NCI-H187 treated with DMSO at 0.1 percent for 48 hours (cell line): ENCODE measurements around the gene PIRT.

Experiments
- DNase-seq: peaks from one replicate; lab custom pipeline; 2025; lab: John Stamatoyannopoulos, UW

PIRT gene

DNA sequence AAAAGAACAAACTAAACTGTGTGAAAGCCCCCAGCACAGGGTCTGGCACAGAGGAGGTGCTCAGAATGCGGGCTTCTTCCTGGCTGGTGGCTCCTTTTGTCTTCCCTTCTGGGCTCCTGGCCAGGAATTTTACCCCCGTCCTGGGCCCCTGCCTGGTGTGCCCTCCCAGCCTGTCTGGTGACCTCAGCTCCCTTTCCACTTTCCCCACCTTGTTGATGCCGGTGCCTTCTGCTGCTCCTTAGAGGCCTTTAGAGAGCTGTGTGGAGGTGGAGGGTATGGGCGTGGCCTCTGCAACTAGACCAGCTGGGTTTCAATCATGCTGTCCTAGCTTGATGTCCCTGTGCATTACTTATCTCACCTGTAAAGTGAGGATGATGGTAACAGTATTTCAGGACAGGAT is 16.8 kb downstream of the PIRT start:
- no peak for DNase-seq

GRCh38 chr17:10815319-10815718 is 22.6 kb downstream of the PIRT start:
- DNase-seq: no peak

DNA sequence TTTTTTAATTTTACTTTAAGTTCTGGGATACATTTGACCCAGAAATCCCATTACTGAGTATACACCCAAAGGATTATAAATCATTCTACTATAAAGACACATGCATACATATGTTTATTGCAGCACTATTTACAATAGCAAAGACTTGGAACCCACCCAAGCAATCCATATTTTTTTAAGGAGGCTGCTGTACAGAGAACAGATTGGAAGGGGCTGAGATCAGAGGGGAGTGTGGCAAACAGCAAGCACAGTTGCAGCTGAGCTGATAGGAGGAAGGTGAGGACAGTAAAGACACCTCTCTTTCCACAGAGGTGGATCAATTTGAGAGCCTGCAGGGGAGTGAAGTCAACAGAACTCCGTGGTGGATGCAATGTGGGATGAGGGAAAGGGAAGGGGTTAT is 23.8 kb downstream of the PIRT start:
- no peak for DNase-seq

- no peak for DNase-seq
These were observed 25.2 kb downstream of the PIRT start for GRCh38 chr17:10812674-10813073.

GRCh38 chr17:10809605-10810004 is 28.3 kb downstream of the PIRT start:
- DNase-seq: no peak

- no peak for DNase-seq
These were observed 30.2 kb downstream of the PIRT start for GRCh38 chr17:10807704-10808128.

DNA sequence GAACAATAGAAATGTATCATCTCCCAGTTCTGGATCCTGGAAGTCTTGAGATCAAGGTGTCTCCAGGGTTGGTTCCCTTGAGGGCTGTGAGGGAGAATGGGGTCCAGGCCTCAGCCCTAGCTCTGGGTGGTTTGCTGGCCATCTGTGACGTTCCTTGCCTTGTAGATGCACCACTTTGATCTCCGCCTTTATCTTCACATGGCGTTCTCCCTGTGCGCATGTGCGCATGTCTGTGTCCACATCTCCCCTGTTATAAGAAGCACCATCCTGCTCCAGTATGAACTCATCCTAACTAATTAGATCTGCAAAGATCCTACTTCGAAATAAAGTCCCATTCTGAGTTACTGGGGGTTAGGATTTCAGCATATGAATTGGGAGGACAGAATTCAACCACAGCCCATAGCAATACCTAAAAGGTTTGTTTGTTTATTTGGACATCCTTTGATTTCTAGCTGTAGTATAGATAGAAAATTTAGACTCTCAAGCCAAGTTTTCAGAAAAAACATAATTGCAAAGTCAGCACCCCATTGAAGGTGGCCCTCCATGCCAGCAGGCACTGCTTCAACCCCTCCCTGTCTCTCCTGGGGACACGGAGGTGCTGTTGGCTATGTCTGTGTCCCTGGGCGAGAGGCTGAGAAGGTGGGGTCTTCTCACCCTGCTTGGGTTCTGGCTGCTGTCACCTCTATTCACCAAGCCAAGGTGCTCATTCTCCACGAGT is 31.2 kb downstream of the PIRT start:
- no peak for DNase-seq

DNA sequence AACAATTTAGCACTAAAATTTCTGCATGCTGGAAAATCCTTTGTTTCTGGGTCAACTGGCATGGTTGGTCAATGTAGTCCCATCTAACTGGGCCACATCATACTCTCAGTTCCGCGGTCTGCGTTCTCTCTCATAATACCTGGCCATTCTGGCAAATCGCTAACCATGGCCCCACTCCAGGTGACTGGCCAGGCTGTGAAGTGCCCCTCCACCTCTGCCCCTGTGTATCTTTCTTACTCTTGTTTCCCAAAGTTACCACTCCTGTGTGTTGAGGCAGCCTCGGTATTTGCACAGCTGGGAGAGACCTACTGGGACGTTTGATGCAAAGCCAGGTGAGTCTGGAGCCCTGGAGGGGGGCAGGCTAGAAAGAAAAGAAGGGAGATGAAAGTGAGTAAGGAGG is 32.0 kb downstream of the PIRT start:
- no peak for DNase-seq

GRCh38 chr17:10804546-10804945 is 33.3 kb downstream of the PIRT start:
- no peak for DNase-seq

GRCh38 chr17:10803830-10804475 is 33.9 kb downstream of the PIRT start, which contains the start of gene TMEM238L:
Gene TMEM238L, minus strand, starts transcription at chr17:10804099. Its CDS starts 136 bp downstream, at chr17:10803963.
- DNase-seq: no peak

DNA sequence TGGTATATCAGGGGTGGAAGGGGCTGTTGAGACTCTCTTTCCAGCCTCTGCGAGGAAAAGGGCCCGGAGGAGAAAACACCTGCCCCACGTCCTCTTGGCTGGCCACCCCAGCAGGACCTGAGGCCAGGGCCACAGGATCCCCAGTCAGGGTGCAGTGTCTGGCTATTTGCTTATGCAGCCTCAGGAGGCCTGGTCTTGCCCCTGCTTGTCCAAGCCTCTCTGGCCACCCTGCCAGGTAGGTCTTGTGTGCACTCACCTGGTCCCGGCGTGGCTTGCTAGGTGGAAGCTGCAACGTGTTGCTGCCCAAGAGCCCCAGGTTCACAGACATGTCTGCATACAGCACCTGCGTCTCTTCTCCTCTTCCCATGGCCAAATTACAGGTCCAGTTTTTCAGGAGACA is 34.5 kb downstream of the PIRT start:
- DNase-seq: no peak

DNA sequence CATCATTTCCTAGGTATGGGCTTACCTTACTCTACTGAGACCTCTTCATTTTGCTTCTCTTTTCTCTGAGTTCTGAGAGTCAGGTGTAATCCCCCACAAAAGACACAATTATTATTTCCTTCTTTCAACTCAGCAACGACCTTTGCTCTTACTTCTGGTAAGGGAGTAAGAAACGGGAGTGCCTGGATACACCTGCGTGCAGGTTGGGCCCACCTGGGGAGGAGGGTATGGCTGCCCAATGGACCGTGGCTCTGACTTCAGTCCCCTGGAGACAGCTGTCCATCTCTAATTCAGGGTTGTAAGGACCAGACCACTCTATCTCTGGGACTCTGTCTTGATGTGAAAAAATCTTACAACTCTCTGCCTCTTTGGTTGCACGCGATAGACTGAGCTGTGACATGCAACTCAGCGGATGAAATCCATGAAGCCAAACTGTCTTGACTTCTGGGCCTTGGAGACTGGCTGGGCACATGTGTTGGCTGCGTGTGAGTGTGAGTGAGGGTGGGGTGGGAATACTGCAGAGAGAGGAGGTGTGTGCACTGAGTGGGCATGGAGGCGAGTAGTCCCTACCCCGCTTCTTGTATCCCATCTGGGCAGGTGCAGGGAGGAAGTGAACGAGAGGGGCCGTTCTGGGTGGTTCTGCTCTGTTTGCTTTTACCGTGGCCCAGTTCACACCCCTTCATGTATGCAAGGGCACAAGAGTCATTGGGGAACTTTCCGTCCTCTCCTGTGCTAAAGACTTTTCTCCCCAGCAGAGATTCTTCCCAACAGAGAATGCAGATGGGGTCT is 35.2 kb downstream of the PIRT start:
- DNase-seq: no peak

GRCh38 chr17:10799407-10799806 is 38.5 kb downstream of the PIRT start:
- no peak for DNase-seq

DNA sequence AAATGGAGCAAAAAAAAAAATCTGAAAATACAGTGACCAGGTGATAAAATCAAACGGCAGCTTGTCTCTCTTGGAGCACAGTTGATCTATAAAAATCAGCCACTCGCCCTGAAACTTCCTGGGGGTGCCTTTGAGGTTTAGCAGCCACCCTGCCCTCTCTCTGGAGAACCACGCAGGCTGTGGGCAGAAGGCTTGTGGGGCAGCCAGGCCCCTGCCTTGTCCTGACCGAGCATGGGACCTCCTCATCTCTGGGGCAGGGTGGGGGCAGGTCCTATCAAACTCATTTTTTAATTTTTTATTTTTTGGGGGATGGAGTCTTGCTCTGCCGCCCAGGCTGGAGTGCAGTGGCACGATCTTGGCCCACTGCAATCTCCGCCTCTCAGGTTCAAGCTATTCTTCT is 39.0 kb downstream of the PIRT start:
- no peak for DNase-seq

DNA sequence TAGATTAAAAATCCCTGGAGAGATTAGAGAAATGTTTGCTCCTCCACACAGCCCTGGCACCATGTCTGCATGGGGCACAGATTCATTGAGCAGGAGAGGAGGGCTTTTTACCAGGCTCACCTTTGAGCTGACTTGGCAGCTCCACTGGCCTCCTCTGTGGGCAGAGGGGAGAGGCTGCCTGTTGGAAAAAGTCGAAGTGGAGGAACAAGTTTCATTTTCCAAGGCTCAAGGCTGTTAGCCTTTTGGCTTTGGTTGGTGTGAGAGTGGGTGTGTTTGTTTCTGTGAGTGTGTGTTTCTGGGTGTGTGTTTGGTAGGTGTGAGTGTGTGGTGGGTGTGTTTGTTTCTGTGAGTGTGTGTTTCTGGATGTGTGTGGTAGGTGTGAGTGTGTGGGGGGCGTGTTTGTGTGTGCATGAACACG is 39.5 kb downstream of the PIRT start:
- no peak for DNase-seq

GRCh38 chr17:10797476-10798328 is 40.2 kb downstream of the PIRT start:
- DNase-seq: no peak

GRCh38 chr17:10793816-10794215 is 44.1 kb downstream of the PIRT start:
- no peak for DNase-seq

- no peak for DNase-seq
These were observed 44.6 kb downstream of the PIRT start for GRCh38 chr17:10793256-10793655.

- DNase-seq: no peak
These were observed 45.7 kb downstream of the PIRT start for GRCh38 chr17:10792151-10792550.

- no peak for DNase-seq
These were observed 47.1 kb downstream of the PIRT start for GRCh38 chr17:10790491-10791401.
